ENCODE data around the gene TP53I13.

DNA sequence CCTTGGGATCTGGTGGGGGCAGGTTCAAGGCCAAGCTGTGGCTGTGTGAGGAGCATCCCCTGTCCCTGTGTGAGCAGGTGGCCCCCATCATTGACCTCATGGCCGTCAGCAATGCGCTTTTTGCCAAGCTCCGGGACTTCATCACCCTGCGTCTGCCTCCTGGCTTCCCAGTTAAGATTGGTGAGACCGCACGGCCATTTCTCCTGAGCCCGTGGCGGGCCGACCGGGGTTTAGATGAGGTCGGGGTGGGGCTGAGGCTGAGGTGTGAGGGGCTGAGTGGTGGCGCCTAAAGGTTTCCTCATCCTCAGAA lies 43.5 kb downstream of the TP53I13 start:
- TF ChIP-seq EZH2 (IDR thresholded peaks at IDR 0.05; ENCODE audit: low read length, missing control alignments) = no peak
- TF ChIP-seq, protein P1, sequence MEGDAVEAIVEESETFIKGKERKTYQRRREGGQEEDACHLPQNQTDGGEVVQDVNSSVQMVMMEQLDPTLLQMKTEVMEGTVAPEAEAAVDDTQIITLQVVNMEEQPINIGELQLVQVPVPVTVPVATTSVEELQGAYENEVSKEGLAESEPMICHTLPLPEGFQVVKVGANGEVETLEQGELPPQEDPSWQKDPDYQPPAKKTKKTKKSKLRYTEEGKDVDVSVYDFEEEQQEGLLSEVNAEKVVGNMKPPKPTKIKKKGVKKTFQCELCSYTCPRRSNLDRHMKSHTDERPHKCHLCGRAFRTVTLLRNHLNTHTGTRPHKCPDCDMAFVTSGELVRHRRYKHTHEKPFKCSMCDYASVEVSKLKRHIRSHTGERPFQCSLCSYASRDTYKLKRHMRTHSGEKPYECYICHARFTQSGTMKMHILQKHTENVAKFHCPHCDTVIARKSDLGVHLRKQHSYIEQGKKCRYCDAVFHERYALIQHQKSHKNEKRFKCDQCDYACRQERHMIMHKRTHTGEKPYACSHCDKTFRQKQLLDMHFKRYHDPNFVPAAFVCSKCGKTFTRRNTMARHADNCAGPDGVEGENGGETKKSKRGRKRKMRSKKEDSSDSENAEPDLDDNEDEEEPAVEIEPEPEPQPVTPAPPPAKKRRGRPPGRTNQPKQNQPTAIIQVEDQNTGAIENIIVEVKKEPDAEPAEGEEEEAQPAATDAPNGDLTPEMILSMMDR (conservative IDR thresholded peaks at IDR 0.05 in 1 of 2, IDR thresholded peaks at IDR 0.05 in 1 of 2; ENCODE audit: low read depth in 1 of 2, low read length in 2 of 2) = no peak

Measured in fibroblast of lung (primary cell).